GM23338 (cell line): ENCODE data around the gene HOXA1. TPM values are rescaled to one million over a fixed set of nuclear protein-coding genes. Genes with fewer than 3 reads are reported as not detected.

Experiments used
- ATAC-seq: fragments of 200-7000 bp; cut with Tn5 transposase; 3 replicates; pipeline ENCODE4 v1.9.1; 2020
- DNase-seq: peaks from one replicate; pipeline ENCODE4 v3.0.0-alpha.2; 2015; ENCODE audit warnings: low spot score
- H2AFZ ChIP-seq: fragments of 200-600 bp; sonication (generic); 2 replicates; pipeline ENCODE4 v1.8.0; 2016; ENCODE audit warnings: antibody characterized with exemption, mild to moderate bottlenecking, moderate library complexity
- H3F3A ChIP-seq: fragments of 200-600 bp; sonication (generic); replicated peaks from 2 replicates; pipeline ENCODE4 v1.8.0; 2017; ENCODE audit warnings: antibody characterized with exemption, mixed run types, low read depth
- H3K27ac ChIP-seq: fragments of 200-600 bp; sonication (generic); 2 replicates; pipeline ENCODE4 v1.6.1; 2016; ENCODE audit warnings: low read depth
- H3K27me3 ChIP-seq: fragments of 200-600 bp; sonication (generic); 2 replicates; pipeline ENCODE4 v1.8.0; 2016; ENCODE audit warnings: mild to moderate bottlenecking, mixed run types, moderate library complexity; ENCODE audit not compliant: insufficient read depth
- H3K36me3 ChIP-seq: fragments of 200-600 bp; sonication (generic); 2 replicates; pipeline ENCODE4 v1.8.0; 2016; ENCODE audit warnings: mild to moderate bottlenecking; ENCODE audit not compliant: insufficient read depth
- H3K4me1 ChIP-seq: fragments of 200-600 bp; sonication (generic); 2 replicates; pipeline ENCODE4 v1.8.0; 2016; ENCODE audit warnings: mild to moderate bottlenecking, moderate library complexity; ENCODE audit not compliant: insufficient read depth
- H3K4me2 ChIP-seq: fragments of 200-600 bp; sonication (generic); 2 replicates; pipeline ENCODE4 v1.7.1; 2017; ENCODE audit warnings: mixed run types
- H3K4me3 ChIP-seq: fragments of 200-600 bp; sonication (generic); 2 replicates; pipeline ENCODE4 v1.6.1; 2016; ENCODE audit warnings: mixed run types
- H3K79me2 ChIP-seq: fragments of 200-600 bp; sonication (generic); replicated peaks from 2 replicates; pipeline ENCODE4 v1.8.0; 2017; ENCODE audit warnings: mild to moderate bottlenecking; ENCODE audit not compliant: insufficient read depth
- H3K9me2 ChIP-seq: fragments of 200-600 bp; sonication (generic); 2 replicates; pipeline ENCODE4 v1.8.0; 2017; ENCODE audit not compliant: insufficient read depth
- H4K20me1 ChIP-seq: fragments of 200-600 bp; sonication (generic); replicated peaks from 2 replicates; pipeline ENCODE4 v1.8.0; 2017; ENCODE audit warnings: mild to moderate bottlenecking; ENCODE audit not compliant: insufficient read depth
- H3K27ac Mint-ChIP-seq: 2 replicates; pipeline ENCODE4 v1.8.0; 2020; ENCODE audit warnings: inconsistent platforms, mild to moderate bottlenecking, moderate library complexity, mixed read lengths
- H3K27me3 Mint-ChIP-seq: 3 replicates; pipeline ENCODE4 v1.8.0; 2022; ENCODE audit warnings: low read depth, mild to moderate bottlenecking, moderate library complexity, mixed read lengths, inconsistent platforms; ENCODE audit not compliant: insufficient read depth, poor library complexity
- H3K36me3 Mint-ChIP-seq: 3 replicates; pipeline ENCODE4 v1.8.0; 2021; ENCODE audit warnings: low read depth, mild to moderate bottlenecking, inconsistent platforms, moderate library complexity, mixed read lengths
- H3K4me1 Mint-ChIP-seq: 3 replicates; pipeline ENCODE4 v1.8.0; 2020; ENCODE audit warnings: mild to moderate bottlenecking, inconsistent platforms, mixed read lengths
- H3K4me3 Mint-ChIP-seq: 3 replicates; pipeline ENCODE4 v1.8.0; 2021; ENCODE audit warnings: moderate library complexity, mild to moderate bottlenecking, inconsistent platforms, mixed read lengths
- H3K9me3 Mint-ChIP-seq: 3 replicates; pipeline ENCODE4 v1.8.0; 2020; ENCODE audit warnings: moderate library complexity, mild to moderate bottlenecking, inconsistent platforms, mixed read lengths
- CREB1 ChIP-seq: fragments of 250-450 bp; sonication (Bioruptor Pico); IDR thresholded peaks from 2 replicates; pipeline ENCODE4 v1.5.0; 2020; ENCODE audit warnings: low read depth, mild to moderate bottlenecking, moderate library complexity
- CTCF ChIP-seq, 2 experiments: fragments of 200-600 bp in 1 of 2; sonication (generic) in 1 of 2; conservative IDR thresholded peaks; 2 replicates each; pipeline versions ENCODE4 v1.5.1 to v1.6.1; 2016 to 2017; ENCODE audit warnings: antibody characterized with exemption in 2 of 2, low read depth in 2 of 2, mild to moderate bottlenecking in 2 of 2, moderate library complexity in 1 of 2
- ETS1 ChIP-seq: IDR thresholded peaks from 2 replicates; pipeline ENCODE4 v1.6.1; 2016; ENCODE audit warnings: antibody characterized with exemption
- EZH2 ChIP-seq: fragments of 200-600 bp; sonication (generic); IDR thresholded peaks from one replicate; pipeline ENCODE4 v1.8.0; 2017; ENCODE audit warnings: antibody characterized with exemption, mild to moderate bottlenecking, low read depth; ENCODE audit not compliant: unreplicated experiment
- EZH2phosphoT487 ChIP-seq: fragments of 200-600 bp; sonication (generic); IDR thresholded peaks from one replicate; pipeline ENCODE4 v1.8.1; 2018; ENCODE audit warnings: antibody characterized with exemption; ENCODE audit not compliant: unreplicated experiment
- JUNB ChIP-seq: IDR thresholded peaks from one replicate; pipeline ENCODE4 v1.6.1; 2016; ENCODE audit warnings: antibody characterized with exemption; ENCODE audit not compliant: unreplicated experiment
- NANOG ChIP-seq: IDR thresholded peaks from 2 replicates; pipeline ENCODE4 v1.6.1; 2016; ENCODE audit warnings: antibody characterized with exemption, borderline replicate concordance
- POLR2AphosphoS5 ChIP-seq: IDR thresholded peaks from 2 replicates; pipeline ENCODE4 v1.6.1; 2016; ENCODE audit warnings: antibody characterized with exemption, low read depth
- STAT1 ChIP-seq: IDR thresholded peaks from one replicate; pipeline ENCODE4 v1.6.1; 2016; ENCODE audit warnings: antibody characterized with exemption; ENCODE audit not compliant: unreplicated experiment
- ZNF114 ChIP-seq: fragments of 250-450 bp; sonication (Bioruptor Pico); IDR thresholded peaks from 2 replicates; pipeline ENCODE4 v1.5.0; 2020; ENCODE audit warnings: mild to moderate bottlenecking, moderate library complexity
- ZNF331 ChIP-seq: fragments of 250-450 bp; sonication (Bioruptor Pico); IDR thresholded peaks from 2 replicates; pipeline ENCODE4 v1.5.0; 2020; ENCODE audit warnings: low read depth, mild to moderate bottlenecking, moderate library complexity
- ZNF462 ChIP-seq: fragments of 250-450 bp; sonication (Bioruptor Pico); IDR thresholded peaks from 2 replicates; pipeline ENCODE4 v1.5.0; 2020; ENCODE audit warnings: mild to moderate bottlenecking, moderate library complexity
- long read RNA-seq: library from polyadenylated mRNA; unstranded; transcript quantifications from one replicate; pipeline ENCODE4 v2.0.0, GENCODE V29; 2020; ENCODE audit not compliant: unreplicated experiment
- polyA plus RNA-seq: library from polyadenylated mRNA; unstranded; fragments of >200 nt; fragmentation: Nextera tagmentation; extraction: Ambion mirVana; gene quantifications from 2 replicates; pipeline ENCODE4 v1.2.1, GENCODE V29; 2016
- total RNA-seq: library from RNA; depleted of rRNA; stranded (reverse); fragments of >200 nt; shearing (Covaris generic); gene quantifications from 2 replicates; pipeline ENCODE4 v1.2.3, GENCODE V29; 2014; rRNA removed
- TF ChIP-seq, protein P1 (sequence below): IDR thresholded peaks from one replicate; pipeline ENCODE4 v1.6.1; 2018; ENCODE audit warnings: antibody characterized with exemption; ENCODE audit not compliant: unreplicated experiment

HOXA1 gene
- total RNA-seq (not detected in 2 replicates), polyA plus RNA-seq (not detected in 2 replicates)
- long read RNA-seq, result 0 reads

DNA sequence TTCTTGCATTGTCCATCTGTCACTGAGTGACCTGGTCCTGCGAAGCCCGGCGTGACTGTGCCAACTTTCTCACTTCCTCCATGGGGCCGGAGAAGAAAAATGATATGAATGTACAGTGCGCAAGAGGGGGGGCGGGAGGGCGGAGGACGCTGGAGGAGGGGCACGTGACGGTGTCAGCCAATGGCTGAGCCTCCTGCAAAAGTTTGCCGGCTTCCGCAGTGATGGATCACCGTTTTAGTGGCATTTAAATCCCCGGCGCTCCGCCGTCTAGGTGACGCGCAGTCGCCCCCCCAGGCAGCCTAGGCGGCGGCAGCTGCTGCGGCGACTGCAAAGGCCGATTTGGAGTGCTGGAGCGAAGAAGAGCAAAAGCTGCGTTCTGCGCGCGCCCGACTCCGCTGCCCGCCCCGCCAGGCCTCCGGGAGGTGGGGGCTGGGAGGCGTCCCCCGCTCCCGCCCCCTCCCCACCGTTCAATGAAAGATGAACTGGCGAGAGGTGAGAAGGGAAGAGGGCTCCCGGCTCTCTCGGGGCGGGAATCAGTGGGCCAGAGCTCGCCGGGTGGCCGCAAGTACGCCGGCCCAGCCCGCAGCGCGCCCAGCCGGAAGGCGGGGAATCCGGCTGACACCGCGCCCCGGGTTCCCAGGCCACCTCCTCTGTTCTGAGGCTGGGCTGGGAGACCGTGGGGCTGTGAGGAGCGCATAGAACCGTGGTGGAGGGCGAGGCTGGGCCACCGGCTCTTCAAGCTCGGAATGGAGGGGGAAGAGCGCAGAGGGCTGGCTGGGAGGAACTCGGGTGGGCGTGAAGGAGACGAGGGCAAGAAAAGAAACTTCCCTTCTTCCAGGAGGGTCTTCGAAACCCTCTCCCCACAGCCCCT lies at the start of gene HOXA1:
TSS of gene HOXA1 (minus strand) at position 104 of the 871 bp plus-strand sequence. CDS start at position 16, 88 bp downstream.
- Mint-ChIP-seq H3K27me3 (peaks cover 100% of the 10 kb centered on the region), H3K36me3 (no peaks in the 10 kb centered on the region), H3K4me3 (peak within 1 kb of the TSS; percentile 69), H3K4me1 (peaks cover 63% of the 10 kb centered on the region), H3K9me3 (peaks cover 8% of the 10 kb centered on the region; the same call in 2 of the 3 replicates), H3K27ac (no peak within 1 kb of the TSS)
- no peak for TF ChIP-seq ZNF462
- TF ChIP-seq CREB1 (CRISPR knock-in tag), result peak; percentile 32; the same call in 1 of the 2 replicates
- peak; percentile 88 for TF ChIP-seq EZH2phosphoT487
- no peak for TF ChIP-seq ETS1
- TF ChIP-seq POLR2AphosphoS5, result no peak
- TF ChIP-seq NANOG, result no peak
- TF ChIP-seq CTCF (conservative IDR thresholded peaks at IDR 0.05; ENCODE audit: low read depth in 2 of 2), result 0 out of 4 replicates have a peak, but pooled peaks of 1 of the 2 experiments have one; percentile 5
- no peak for TF ChIP-seq STAT1
- peak; percentile 72 for TF ChIP-seq EZH2
- TF ChIP-seq ZNF331 (CRISPR knock-in tag), result no peak
- no peak for TF ChIP-seq ZNF114 (CRISPR knock-in tag)
- no peak for TF ChIP-seq JUNB
- TF ChIP-seq, protein P1, sequence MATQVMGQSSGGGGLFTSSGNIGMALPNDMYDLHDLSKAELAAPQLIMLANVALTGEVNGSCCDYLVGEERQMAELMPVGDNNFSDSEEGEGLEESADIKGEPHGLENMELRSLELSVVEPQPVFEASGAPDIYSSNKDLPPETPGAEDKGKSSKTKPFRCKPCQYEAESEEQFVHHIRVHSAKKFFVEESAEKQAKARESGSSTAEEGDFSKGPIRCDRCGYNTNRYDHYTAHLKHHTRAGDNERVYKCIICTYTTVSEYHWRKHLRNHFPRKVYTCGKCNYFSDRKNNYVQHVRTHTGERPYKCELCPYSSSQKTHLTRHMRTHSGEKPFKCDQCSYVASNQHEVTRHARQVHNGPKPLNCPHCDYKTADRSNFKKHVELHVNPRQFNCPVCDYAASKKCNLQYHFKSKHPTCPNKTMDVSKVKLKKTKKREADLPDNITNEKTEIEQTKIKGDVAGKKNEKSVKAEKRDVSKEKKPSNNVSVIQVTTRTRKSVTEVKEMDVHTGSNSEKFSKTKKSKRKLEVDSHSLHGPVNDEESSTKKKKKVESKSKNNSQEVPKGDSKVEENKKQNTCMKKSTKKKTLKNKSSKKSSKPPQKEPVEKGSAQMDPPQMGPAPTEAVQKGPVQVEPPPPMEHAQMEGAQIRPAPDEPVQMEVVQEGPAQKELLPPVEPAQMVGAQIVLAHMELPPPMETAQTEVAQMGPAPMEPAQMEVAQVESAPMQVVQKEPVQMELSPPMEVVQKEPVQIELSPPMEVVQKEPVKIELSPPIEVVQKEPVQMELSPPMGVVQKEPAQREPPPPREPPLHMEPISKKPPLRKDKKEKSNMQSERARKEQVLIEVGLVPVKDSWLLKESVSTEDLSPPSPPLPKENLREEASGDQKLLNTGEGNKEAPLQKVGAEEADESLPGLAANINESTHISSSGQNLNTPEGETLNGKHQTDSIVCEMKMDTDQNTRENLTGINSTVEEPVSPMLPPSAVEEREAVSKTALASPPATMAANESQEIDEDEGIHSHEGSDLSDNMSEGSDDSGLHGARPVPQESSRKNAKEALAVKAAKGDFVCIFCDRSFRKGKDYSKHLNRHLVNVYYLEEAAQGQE, result no peak
- Histone ChIP-seq H3K36me3 (no peaks in the 10 kb centered on the region), H2AFZ (peak within 1 kb of the TSS; percentile 60; the same call in 1 of the 2 replicates), H3K9me2 (no peaks in the 10 kb centered on the region), H3K79me2 (no peaks in the 10 kb centered on the region), H4K20me1 (peaks cover 53% of the 10 kb centered on the region), H3K4me3 (peak within 1 kb of the TSS; percentile 60), H3F3A (peaks cover 46% of the 10 kb centered on the region), H3K4me1 (peaks cover 66% of the 10 kb centered on the region), H3K4me2 (peak within 1 kb of the TSS; percentile 84), H3K27me3 (peaks cover 100% of the 10 kb centered on the region), H3K27ac (no peak within 1 kb of the TSS)
- DNase-seq, result peak; percentile 88
- peak; percentile 45 for ATAC-seq
